ENCODE data around the gene GPR21.

DNA sequence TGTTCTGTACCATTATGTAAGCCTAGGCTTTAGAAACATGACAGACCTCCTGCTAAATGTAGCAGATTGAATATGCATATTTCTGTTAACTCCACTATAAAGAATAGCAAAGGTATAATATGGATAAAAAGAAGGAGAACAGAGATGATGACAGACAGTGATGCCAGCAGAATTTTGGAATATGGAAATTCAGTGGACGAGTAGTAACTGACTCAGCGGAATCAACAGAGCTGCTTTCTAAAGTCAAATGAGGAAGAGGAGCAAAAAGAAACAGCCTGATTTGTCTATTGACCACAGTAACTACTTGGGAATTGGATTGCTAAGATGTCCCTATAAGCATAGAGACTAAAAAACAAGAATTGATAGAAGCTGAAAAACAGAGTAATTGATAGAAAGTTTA is 8.0 kb downstream of the GPR21 start:
- TF ChIP-seq GATA2 (IDR thresholded peaks at IDR 0.05; ENCODE audit: low read depth, low read length) = no peak
- TF ChIP-seq GATA3 (IDR thresholded peaks at IDR 0.05; ENCODE audit: low read depth, low read length) = no peak
